Common myeloid progenitor, CD34-positive (primary cell): Measurements from ENCODE around the gene HAUS8.

Experiments used
- CTCF ChIA-PET: fragments of 350-600 bp; sonication (Branson Sonifier 250); formaldehyde crosslinking; loops from one replicate; lab custom pipeline; 2021; ENCODE audit warnings: antibody characterized with exemption; lab: Charles Lee
- POLR2A ChIA-PET: fragments of 350-600 bp; sonication (Branson Sonifier 250); formaldehyde crosslinking; loops from one replicate; lab custom pipeline; 2021; ENCODE audit warnings: antibody characterized with exemption; lab: Charles Lee
- DNase-seq, 3 donors: peaks; one replicate each; pipeline versions ENCODE4 v3.0.0 to v3.0.0-alpha.2; 2013
- H3K27ac ChIP-seq, 2 experiments: 1 replicate in 1 of 2; 2 replicates in 1 of 2; pipeline ENCODE4 v1.7.0; 2013; ENCODE audit warnings: inconsistent platforms in 2 of 2, low read length in 2 of 2, mild to moderate bottlenecking in 2 of 2, low read depth in 1 of 2, moderate library complexity in 1 of 2; ENCODE audit not compliant: severe bottlenecking in 2 of 2, insufficient read depth in 1 of 2, poor library complexity in 1 of 2
- H3K27me3 ChIP-seq, 5 experiments: replicated peaks in 2 of 5; 1 replicate in 3 of 5; 2 replicates in 2 of 5; pipeline versions ENCODE4 v1.6.1 to v1.7.0; 2013; ENCODE audit warnings: low read length in 4 of 5, mild to moderate bottlenecking in 2 of 5, moderate library complexity in 2 of 5, inconsistent platforms in 1 of 5; ENCODE audit not compliant: insufficient read depth in 5 of 5, control insufficient read depth in 4 of 5
- H3K36me3 ChIP-seq, 4 experiments: 1 replicate in 2 of 4; 2 replicates in 2 of 4; pipeline versions ENCODE4 v1.6.1 to v1.7.0; 2013; ENCODE audit warnings: low read length in 3 of 4, control low read depth in 1 of 4, mild to moderate bottlenecking in 1 of 4; ENCODE audit not compliant: control insufficient read depth in 4 of 4, insufficient read depth in 4 of 4
- H3K4me1 ChIP-seq, 4 experiments: 1 replicate in 3 of 4; 2 replicates in 1 of 4; pipeline versions ENCODE4 v1.6.1 to v1.7.1; 2013; ENCODE audit warnings: low read length in 3 of 4, mild to moderate bottlenecking in 3 of 4, control low read depth in 1 of 4, inconsistent platforms in 1 of 4, moderate library complexity in 1 of 4; ENCODE audit not compliant: control insufficient read depth in 4 of 4, insufficient read depth in 4 of 4; ENCODE audit errors: control extremely low read depth in 1 of 4
- H3K4me3 ChIP-seq, 7 experiments: 1 replicate in 4 of 7; 2 replicates in 3 of 7; pipeline versions ENCODE4 v1.5.1 to v1.7.0; 2013; ENCODE audit warnings: mild to moderate bottlenecking in 7 of 7, low read length in 6 of 7, moderate library complexity in 6 of 7, inconsistent platforms in 2 of 7, low read depth in 2 of 7, control low read depth in 1 of 7; ENCODE audit not compliant: insufficient read depth in 4 of 7, control insufficient read depth in 1 of 7; ENCODE audit errors: extremely low read depth in 1 of 7
- H3K9me3 ChIP-seq, 5 experiments: 1 replicate in 4 of 5; 2 replicates in 1 of 5; pipeline versions ENCODE4 v1.6.1 to v1.7.1; 2013; ENCODE audit warnings: low read length in 4 of 5, mild to moderate bottlenecking in 2 of 5, inconsistent platforms in 1 of 5, low read depth in 1 of 5, moderate library complexity in 1 of 5; ENCODE audit not compliant: control insufficient read depth in 4 of 5, insufficient read depth in 2 of 5; ENCODE audit errors: control extremely low read depth in 1 of 5
- WGBS: methylation state at CpG from one replicate; pipeline ENCODE4 v1.1.5; 2013; ENCODE audit not compliant: insufficient coverage; 5-methylcytosine and 5-hydroxymethylcytosine counted together

Gene HAUS8

GRCh38 chr19:17105556-17105955 is 30.3 kb upstream of the HAUS8 start:
- CTCF ChIA-PET: interaction anchor here (1.2 to 1.4 kb wide), 2 partner anchors 14 to 27 kb away, joined by 3 to 6 read pairs; no protein-coding TSS in a partner anchor
- H3K9me3 ChIP-seq: peaks cover 0 to 3% (median 0%) of the 10 kb centered on the region in 5 experiments
- POLR2A ChIA-PET: no interaction called here
- peaks cover 0 to 35% (median 25%) of the 10 kb centered on the region in 4 experiments for H3K4me1 ChIP-seq
- no peak overlapping the region for H3K27ac ChIP-seq
- peaks cover 9 to 66% (median 41%) of the 10 kb centered on the region in 4 experiments for H3K36me3 ChIP-seq
- WGBS: 88% methylated on average over 2 of the region's 3 CpGs
- no peak overlapping the region for H3K4me3 ChIP-seq
- no peaks in the 10 kb centered on the region for H3K27me3 ChIP-seq
- DNase-seq: no peak

GRCh38 chr19:17104679-17105078 is 29.4 kb upstream of the HAUS8 start:
- Histone ChIP-seq H3K4me3 (no peak overlapping the region), H3K27me3 (no peaks in the 10 kb centered on the region), H3K9me3 (peaks cover 0 to 3% (median 0%) of the 10 kb centered on the region in 5 experiments), H3K27ac (peak overlapping the region in 1 of 2 experiments; percentile 26), H3K4me1 (peaks cover 0 to 29% (median 18%) of the 10 kb centered on the region in 4 experiments), H3K36me3 (peaks cover 9 to 68% (median 41%) of the 10 kb centered on the region in 4 experiments)
- DNase-seq: no peak
- ChIA-PET CTCF (interaction anchor here (1.2 kb wide), 1 partner anchor 14 kb away, joined by 6 read pairs; no protein-coding TSS in a partner anchor), POLR2A (no interaction called here)
- 80% methylated on average over 1 of the region's 7 CpGs for WGBS

- ChIA-PET POLR2A (interaction anchor here (0.6 to 0.7 kb wide), 2 partner anchors 18 to 34 kb away, joined by 3 to 6 read pairs; no protein-coding TSS in a partner anchor), CTCF (interaction anchor here (1.5 to 1.6 kb wide), 2 partner anchors 23 to 51 kb away, joined by 4 to 5 read pairs; no protein-coding TSS in a partner anchor)
- peak in 2 of 3 donors; percentile 31 to 38 for DNase-seq
- H3K4me3 ChIP-seq: no peak overlapping the region
- peaks cover 9 to 72% (median 43%) of the 10 kb centered on the region in 4 experiments for H3K36me3 ChIP-seq
- no peaks in the 10 kb centered on the region for H3K27me3 ChIP-seq
- H3K9me3 ChIP-seq: peaks cover 0 to 3% (median 0%) of the 10 kb centered on the region in 5 experiments
- H3K27ac ChIP-seq: no peak overlapping the region
- 100% methylated on average over 3 of the region's 3 CpGs for WGBS
- H3K4me1 ChIP-seq: peaks cover 0 to 18% (median 11%) of the 10 kb centered on the region in 4 experiments
Measured at GRCh38 chr19:17103177-17103576, 27.9 kb upstream of the HAUS8 start.

- Histone ChIP-seq H3K9me3 (peaks cover 0 to 3% (median 0%) of the 10 kb centered on the region in 5 experiments), H3K4me1 (peaks cover 0 to 18% (median 11%) of the 10 kb centered on the region in 4 experiments), H3K27me3 (no peaks in the 10 kb centered on the region), H3K27ac (no peak overlapping the region), H3K36me3 (peaks cover 9 to 60% (median 42%) of the 10 kb centered on the region in 4 experiments), H3K4me3 (no peak overlapping the region)
- CTCF ChIA-PET: interaction anchor here (1.2 to 2.2 kb wide), 4 partner anchors 16 to 50 kb away, joined by 3 to 7 read pairs (median 4); no protein-coding TSS in a partner anchor
- DNase-seq: no peak
- 98% methylated on average over 40 of the region's 59 CpGs for WGBS
- POLR2A ChIA-PET: no interaction called here
Measured at GRCh38 chr19:17101686-17102628, 26.7 kb upstream of the HAUS8 start.

- WGBS: over 99% methylated on average over 9 of the region's 9 CpGs
- Histone ChIP-seq H3K4me3 (no peak overlapping the region), H3K27me3 (no peaks in the 10 kb centered on the region), H3K4me1 (peaks cover 0 to 15% (median 11%) of the 10 kb centered on the region in 4 experiments), H3K9me3 (peaks cover 0 to 3% (median 0%) of the 10 kb centered on the region in 5 experiments), H3K27ac (peak overlapping the region in 1 of 2 experiments; percentile 43), H3K36me3 (peaks cover 4 to 44% (median 27%) of the 10 kb centered on the region in 4 experiments)
- CTCF ChIA-PET: interaction anchor here (0.7 kb wide), 1 partner anchor 197 kb away, joined by 3 read pairs; no protein-coding TSS in a partner anchor
- POLR2A ChIA-PET: no interaction called here
- DNase-seq: no peak
Measured at GRCh38 chr19:17098326-17098725, 23.1 kb upstream of the HAUS8 start.

GRCh38 chr19:17097593-17098126 is 22.4 kb upstream of the HAUS8 start:
- H3K36me3 ChIP-seq: peaks cover 6 to 41% (median 21%) of the 10 kb centered on the region in 4 experiments
- H3K9me3 ChIP-seq: peaks cover 0 to 3% (median 0%) of the 10 kb centered on the region in 5 experiments
- H3K27ac ChIP-seq: peak overlapping the region in 1 of 2 experiments; percentile 43
- no peak overlapping the region for H3K4me3 ChIP-seq
- DNase-seq: no peak
- 91% methylated on average over 5 of the region's 8 CpGs for WGBS
- POLR2A ChIA-PET: no interaction called here
- H3K4me1 ChIP-seq: peaks cover 0 to 17% (median 11%) of the 10 kb centered on the region in 4 experiments
- H3K27me3 ChIP-seq: no peaks in the 10 kb centered on the region
- CTCF ChIA-PET: interaction anchor here (0.6 to 1.3 kb wide), 3 partner anchors 10 to 196 kb away, joined by 3 read pairs; no protein-coding TSS in a partner anchor
